Inflammatory macrophage treated with lipopolysaccharide for 4 hours (primary cell): Measurements from ENCODE around the gene CRIP2.

Source experiments
- DNase-seq: peaks from one replicate; pipeline ENCODE4 v3.0.0-alpha.2; 2020

The CRIP2 gene

DNA sequence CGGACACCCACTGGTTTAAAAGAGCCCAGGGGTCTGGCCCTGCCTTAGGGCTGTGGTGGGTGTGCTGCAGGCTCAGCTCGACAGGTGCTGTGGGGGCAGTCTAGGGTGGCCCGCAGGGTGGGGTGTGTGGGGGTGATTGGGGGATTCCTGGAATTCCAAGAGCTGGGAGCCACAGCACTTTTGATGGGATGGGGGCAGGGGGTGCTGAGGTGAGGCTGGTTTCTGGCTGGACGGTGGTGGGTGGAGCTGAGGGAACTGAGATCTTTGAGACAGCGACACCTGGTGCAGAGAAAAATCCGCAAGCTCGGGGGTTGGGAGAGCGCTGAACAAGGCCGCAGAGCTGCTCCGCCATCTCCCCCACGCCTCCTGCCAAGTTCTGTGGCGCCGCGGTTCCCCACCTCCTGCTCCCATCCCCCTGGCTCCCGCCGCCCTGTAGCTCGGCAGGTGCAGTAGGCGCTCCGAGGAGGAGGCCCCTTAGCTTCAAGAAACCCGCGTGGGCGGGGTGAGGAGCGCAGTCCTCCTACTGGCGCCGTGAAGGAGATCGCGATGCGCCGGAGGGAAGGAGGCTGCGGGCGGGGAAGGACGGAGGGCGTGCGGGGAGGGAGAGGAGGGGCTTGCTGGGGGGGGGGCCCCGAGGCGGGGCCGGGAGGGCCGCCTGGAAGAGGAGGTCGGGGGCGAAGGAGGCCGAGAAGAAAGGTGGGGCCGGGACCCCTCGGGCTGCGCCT lies 15.1 kb downstream of the CRIP2 start:
- peak; percentile 70 for DNase-seq

DNA sequence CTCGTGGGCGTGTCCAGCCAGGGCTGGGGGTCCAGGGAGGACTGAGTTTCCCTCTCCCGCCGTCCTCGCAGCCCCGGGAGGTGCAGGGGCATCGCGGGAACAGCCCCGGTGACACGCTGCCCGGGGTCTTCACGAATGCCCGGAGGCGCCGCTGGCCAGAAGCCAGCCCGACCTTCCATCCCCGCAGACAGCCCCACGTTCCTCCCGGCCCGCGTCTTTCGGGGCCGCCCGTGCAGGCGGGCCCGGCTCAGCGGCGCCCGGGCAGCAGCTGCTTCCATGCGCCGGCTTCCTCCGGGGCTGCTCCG lies 15.6 kb downstream of the CRIP2 start:
- DNase-seq = no peak

DNA sequence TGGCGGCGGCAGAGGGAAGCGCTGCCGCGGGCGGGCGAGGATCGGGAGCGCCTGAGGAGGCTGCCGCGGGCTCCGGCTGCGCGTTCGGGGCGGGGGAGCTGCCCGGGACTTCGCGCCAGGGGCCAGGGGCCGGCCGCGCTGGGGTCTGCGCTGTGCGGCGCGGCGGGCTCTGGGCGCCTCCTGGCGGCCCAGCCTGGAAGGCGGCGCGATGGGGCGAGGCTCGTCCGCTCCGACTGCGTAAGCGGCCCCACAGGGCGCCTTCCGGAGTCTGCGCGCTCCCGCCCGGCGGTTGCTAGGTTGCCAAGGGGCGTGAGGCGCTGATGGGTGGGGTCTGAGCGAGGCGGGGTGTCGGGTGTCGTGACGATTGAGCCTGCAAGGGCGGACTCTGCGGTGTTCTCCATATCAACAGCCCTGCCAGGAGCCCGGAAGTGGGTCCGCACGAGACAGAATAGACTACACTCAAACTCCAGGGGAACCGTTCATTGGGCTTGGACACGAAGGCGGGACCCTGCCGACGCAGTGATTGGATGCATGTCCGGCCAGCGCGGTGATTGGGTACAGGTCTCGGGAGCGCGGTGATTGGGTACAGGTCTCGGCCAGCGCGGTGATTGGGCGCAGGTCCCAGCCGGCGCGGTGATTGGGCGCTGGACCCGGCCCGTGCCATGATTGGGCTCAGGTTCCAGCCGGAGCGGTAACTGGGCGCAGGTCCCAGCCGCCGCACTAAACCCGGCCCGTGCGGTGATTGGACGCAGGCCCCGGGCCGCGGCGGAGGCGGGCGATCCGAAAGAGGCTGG lies 16.1 kb downstream of the CRIP2 start, which contains the start of gene TEDC1:
Gene TEDC1, plus strand, starts transcription at position 675 of the 794 bp plus-strand sequence. CDS start 130 bp downstream, outside the sequence.
- peak; percentile 100 for DNase-seq

DNA sequence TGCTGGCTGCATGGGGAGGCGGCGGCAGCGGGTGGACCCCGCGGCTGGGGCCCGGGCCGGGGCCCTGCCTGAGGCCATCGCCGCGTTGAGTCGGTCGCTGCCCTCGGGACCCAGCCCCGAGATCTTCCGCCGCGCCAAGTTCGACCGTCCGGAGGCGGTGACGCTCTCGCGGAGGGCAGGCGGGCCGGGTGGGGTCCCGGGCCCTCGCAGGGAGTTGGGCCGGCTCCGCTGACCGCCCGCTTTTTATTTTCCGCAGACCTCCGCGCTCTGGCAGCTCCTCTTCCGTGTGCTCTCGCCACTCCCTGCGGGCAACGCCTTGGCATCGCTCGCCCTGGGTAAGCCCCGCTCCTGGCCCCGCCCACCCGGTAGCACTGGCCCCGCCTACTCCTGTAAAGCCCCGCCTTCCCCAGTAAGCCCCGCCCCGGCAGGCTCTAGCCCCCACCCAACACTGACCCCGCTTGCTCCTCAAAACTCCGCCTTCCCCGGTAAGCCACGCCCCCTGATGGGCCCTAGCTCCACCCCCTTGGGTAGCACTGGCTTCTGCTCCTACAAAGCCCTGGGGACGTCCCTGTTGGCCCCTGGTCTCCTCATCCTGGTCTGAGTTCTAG lies 16.8 kb downstream of the CRIP2 start:
- peak; percentile 81 for DNase-seq

DNA sequence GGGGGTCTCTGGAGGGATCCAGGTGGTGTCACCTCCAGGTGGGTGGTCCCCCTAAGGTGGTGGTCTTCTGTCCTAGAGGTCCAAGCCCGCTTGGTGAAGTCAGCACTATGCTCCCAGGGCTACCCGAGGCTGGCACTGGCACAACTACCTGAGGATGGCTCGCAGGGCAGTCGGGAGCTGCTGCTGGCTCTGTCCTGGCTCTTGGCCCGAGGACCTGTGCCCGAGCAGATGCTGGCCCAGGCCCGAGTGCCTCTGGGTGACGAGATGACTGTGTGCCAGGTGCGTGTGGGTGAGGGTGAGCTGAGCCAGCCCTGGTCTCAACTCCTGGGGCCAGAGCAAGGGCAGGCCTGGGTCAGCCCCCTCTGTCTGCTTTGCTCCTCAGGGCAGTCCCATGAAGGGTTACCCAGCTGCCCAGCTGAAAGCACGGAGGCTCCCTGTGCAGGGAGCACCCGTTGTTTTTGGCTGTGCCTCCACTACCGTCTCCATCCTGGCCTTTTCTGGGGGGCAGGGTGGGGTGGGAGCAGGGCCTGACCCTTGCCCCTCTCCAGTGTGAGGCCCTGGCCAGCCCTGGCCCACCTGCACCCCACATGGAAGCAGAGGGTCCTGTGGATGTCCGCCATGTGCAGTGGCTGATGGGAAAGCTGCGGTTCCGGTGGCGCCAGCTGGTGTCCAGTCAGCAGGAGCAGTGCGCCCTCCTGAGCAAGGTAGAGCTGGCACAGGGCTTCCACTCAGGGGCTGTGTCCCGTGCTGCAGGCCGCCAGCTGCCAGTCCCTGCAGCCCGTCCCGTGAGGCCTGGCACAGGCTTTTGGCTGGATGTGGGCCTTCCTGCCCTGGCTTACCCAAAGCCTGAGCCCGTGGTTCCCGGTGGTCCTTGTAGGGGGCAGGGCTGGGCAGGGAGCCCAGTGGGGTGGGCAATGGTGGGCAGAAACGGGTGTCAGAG lies 17.7 kb downstream of the CRIP2 start:
- no peak for DNase-seq

DNA sequence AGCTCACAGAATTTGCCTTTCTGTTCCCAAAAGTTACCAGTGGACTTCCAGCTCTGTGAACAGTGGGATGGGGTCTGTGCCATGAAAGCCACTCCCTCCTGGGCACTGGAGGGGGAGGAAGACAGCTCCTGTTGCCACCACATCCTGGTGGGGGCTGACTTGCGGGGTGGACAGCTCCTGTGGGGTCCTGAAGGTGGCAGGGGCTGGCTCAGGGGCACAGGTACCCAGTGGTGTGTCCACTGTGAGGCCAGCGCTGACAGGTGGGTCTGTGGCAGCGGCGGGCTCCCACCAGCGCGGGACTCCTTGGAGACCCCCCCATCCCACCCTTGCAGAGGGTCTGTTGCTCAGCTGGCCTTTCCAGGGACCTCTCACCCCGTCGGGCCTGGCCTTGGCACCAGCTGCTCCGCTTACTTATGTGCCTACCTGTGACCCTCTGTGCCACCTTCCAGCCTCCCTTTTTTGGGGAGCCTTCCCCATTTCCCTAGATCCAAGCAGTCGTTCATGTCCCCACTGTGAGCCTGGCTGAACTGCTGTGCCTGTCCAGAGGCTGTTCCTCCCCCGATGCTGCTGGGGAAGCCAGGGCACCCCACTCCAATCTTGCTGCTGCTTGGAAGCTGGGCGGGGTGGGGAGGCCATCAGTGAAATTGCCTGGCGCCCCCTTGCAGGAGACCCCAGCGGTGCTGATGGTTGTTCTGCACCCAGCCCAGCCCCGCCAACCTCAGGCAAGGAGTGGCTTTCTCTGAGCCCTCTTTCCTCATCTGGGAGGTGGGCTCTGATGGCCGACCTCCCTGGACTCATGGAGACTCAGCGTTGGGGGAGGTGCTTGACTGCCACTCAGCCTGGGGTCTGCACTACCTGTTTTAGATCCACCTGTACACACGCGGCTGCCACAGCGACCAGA lies 18.6 kb downstream of the CRIP2 start:
- DNase-seq = no peak

DNA sequence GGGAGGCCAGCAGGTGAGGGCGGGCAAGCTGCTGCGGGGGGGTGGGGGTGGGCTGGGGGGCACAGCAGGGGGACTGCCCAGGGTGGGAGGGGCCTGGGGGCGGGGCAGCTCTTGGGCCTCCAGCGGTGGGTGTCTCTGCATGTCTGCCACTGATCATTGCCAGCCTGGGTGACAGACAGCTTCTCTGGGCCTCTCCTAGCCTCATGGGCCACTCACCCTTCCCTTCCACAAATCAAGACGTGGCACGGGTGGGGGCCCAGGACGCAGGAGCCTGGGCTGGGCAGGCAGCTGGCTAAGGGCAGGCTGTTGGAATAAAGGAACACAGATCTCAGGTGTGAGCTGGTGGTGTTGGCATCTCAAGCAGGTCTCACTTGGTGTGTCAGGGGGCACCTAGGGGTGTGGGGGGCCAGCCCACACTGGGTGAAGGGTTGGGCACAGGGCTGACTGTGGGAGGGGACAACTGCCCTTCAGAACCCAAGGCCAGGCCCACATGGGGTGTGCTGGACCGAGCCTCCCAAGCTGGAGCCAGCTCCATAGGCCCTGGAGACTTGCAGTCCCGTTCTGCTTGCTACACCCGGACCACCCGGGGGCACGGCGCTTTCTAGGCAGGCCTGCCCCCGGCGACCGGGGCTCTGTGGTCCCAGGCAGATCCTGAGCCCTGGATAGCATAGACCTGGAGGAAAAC lies 19.4 kb downstream of the CRIP2 start:
- DNase-seq = no peak

DNA sequence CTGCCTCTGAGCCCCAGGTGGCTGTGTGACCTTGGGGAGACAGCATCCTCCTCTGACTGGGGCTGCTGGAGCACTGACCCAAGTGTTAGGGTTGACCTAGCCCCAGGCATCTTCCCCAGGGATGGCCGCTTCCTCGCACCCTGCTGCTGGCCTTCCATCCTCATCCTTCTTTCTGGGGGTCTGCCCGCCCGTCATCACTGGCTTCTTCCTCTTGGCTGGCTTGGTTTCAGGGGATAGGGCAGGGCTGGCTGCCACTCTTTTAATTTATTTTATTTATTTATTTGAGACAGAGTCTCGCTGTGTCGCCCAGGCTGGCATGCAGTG lies 19.9 kb downstream of the CRIP2 start:
- DNase-seq = no peak

DNA sequence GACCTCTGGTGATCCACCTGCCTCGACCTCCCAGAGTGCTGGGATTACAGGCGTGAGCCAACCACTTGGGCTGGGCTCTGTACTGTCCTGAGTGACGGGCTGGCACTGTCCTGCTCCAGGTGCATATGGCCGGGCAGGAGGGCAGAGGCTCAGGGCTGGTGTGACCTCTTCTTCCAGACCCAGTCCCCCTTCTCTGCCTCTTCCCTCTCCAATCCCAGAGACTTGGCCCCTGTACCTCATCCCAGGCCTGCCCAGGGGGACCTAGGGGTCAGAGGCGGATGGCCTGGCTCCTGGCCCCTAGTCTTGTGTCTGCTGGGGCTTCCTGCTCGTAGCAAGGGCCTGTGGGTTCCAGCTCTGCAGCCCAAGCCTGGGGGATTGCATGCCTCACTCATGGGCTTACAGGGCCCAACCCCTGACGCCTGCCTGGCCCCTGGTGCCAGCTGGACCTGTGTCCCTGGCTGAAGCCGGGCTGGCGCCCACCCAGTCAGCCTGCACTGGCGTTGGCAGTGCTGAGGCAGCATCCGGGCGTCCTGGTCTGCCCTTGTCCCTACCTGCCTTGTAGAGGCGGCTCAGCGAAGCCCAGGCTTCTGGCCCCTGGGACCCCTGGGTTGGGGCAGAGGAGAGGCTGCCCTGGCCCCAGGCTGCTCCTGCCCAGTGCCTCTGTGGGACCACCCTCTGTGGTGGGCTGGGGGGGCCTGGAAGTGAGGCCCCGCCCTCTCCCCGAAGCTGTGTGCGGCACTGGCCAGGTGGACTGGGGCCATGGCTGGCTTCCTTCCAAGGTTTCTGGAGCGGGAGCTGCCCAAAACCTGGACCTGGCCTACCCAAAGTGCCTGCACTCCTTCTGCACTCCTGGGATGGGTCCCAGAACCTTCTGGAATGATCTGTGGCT lies 20.7 kb downstream of the CRIP2 start:
- DNase-seq = no peak

DNA sequence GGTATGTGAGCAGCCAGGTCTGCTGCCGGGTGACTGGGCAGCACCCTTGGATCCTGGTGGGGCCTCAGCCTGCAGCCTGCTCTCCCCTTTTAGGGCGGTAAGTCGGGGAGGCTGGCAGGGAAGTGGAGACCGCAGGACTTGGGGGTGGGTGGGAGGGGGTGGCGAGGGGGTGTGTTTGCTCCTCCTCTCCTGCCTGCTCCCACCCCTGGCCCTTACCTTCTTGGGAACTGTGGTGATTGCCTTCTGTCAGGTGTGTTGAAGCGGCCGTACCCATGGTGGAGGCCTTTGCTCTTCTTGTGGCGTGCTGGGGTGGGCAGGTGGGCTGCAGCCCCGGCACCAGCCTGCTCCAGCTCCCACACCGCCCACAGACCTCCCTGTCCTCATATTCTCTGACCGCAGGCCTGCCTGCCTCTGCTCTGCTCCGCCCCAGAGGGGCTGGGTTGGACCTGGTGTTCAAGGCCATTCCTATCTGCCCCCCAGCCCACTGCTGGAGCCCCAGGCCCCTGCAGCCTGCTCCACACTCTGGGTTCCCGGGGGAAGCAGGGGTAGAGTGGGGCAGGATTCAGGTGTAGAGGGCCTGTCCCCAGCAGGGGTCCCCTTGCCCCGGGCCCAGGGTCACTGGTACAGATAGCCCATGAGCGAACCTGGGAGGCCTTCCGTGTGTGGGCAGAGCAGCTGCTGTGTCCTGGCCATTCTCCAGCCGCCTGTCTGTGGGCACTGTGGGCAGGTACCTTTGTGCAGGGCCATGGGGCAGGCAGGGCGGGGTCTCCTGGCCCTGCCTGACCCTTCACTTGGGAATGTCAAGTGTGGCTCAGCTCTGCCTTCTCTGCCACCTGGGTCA lies 21.6 kb downstream of the CRIP2 start:
- no peak for DNase-seq

DNA sequence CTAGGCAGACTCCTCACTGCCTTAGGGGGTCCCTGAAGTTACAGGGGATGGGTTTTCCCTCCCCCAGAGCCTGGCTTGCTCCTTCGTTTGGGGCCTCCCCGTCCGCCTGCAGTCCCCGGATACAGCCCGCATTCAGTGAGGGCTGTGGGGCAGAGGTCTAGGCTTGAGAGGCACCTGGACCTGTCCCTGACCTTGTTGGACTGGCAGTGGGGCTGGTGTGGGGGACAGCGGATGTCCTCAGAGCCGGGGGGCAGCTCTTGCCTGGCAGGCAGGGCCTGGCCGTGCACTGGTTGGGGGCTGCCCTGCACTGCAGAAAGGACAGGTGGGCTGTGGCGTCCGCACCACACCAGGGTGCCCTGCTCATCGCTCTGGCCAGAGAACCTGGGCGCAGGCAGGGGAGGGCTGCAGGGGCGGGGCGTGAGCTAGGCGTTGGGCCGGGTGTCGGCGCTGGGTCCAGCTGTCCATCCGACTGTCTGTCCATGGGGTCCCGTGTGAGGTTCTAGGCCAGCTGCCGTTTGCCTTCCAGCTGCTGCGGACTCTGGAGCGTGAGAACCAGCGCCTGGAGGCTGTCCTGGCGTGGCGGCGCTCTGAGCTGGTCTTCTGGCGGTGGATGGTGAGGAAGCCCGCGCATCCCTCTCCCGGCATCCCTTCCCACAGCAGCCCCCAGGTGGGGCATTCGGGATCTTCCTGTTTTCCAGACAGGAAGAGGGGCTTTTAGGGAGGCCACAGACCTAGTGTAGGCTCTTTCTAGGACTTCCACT lies 22.4 kb downstream of the CRIP2 start:
- no peak for DNase-seq

DNA sequence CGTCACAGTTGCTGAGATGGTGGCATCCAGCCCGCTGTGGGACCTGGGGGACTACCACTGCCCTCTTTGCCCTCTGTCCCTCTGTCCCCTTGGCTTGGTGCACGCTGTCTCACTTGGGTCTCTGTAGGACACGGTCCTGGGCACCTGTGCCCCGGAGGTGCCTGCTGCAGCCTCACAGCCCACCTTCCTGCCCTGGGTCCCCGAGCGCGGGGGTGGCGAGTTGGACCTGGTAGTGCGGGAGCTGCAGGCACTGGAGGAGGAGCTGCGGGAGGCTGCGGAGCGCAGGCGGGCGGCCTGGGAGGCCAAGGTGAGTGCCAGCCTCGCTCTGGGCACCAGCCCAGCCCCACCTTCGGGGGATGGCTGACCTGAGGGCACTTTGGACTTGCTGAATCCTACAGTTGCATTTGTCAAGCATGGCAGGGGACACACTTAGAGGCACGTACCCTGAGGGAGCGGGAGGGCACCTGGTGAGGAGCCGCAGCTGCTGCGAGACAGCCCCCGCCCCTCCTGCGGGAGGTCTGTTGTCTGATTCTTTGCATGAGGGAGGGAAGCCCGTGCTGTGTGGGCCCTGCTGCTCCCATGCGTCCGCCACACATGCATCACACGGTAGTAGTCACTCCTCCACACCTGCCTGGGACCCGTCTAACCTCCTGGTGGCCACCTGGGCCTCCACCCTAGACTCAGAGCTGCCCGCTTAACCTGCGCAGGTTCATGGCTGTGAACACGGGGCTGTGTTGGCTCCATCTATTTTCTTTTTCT lies 23.2 kb downstream of the CRIP2 start:
- no peak for DNase-seq

DNA sequence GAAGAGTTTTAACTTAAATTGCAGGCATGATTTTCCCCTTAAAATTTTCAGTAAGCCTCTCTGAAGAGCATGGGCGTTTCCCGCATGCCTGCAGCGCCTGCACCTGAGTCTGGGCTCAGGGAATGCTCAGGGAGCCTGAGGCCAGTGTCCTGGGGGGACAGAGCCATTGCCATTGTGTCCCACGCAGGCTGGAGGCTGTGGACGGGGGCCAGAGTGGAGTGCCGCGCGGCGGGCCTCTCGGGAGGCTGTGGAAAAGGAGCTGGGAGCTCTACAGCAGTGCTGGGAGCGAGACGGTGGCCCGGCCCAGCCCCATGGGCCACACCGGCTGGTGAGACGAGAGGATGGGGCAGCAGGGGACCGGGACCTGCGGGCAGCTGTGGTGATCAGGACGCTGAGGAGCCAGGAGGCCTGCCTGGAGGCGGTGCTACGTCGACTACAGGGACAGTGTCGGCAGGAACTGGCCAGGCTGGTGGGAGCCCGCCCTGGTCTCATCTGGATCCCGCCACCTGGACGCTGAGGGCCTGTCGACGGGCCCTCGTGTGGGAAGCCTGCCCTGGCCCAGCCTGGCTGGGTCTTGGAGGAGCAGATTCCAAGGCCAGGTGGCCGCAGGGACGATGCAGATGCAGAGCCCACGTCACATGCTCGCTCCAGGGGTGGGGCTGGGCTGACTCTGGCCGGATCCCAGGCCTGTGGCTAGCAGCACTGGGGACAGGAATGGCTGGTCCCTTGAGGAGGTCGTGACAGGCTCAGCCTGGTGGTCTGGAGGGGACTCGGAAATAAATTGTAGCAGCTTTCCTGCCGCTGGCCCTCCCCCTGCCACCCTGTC lies 24.0 kb downstream of the CRIP2 start:
- no peak for DNase-seq

DNA sequence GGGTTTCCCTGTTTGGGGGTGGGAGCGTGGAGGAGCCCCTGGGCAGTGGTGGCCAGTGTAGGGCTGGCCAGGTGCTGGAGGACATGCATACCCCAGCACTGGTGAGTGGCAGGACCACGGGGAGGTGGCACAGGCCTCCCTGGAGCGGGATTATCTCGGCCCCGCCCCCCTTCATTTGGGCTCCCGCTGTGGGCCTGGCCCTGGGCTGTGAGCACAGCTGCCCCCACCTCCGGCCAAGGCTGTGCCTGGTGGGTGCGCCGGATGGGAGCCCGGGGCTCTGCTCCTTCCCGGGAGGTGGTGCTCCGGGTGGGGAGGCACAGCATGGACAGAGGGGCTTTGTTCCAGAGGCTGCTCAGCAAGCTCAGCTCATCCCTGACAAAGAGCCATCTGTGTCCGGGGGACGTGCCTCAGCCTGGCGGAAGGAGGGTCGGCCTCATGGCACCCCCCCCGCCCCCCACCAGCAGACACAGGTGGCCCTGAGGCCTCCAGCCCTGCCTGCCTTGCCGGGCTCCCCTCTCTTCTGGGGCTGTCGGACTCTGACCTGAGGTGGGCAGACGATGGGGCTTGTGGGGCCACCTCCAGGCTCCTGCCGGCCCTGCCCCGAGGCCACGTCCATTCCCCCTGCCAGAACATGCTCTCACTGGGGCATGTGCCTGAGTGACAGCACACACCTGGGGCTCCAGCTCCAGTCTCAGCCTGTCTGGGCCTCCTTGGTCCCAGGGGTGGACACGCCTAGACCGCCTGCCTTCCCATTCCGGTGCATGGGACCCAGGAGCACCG lies 24.8 kb downstream of the CRIP2 start:
- DNase-seq = no peak

DNA sequence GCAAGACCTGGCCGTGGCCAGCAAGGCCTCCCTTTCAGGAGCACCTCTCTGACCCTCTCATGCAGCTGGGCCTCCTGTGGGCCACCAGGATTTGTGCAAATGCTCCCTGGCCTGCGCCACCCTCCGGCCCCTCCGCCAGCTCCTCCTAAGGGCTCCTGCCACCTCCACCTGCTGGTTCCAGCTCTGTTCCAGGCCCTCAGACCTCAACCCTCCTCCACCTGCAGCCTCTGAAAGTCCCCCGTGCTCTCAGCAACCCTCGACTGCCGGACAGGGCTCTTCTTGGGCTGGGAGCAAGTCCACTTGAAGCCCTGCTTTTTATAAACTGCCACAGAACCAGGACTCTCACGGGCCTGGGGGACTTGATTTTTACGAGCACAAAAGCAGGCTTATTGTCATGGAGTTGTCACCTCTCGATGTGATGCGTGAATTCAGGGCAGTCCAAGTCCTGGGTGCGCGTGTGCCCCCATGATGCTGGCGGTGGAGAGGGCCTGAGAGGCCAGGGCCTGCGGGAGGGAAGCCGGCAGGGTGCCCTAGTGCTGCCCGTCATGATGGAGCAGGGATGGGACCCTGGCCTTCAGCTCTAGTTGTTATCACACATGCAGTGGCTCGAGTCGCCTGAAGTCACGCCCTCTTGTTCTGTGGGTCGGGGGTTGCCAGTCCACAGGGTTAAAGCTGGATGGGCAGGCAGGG lies 25.6 kb downstream of the CRIP2 start:
- no peak for DNase-seq
